GM21360 (cell line): ENCODE results near the gene RALGDS.
"Not testable (repeated sequence)": the region's sequence is repeated elsewhere in the genome, so short reads cannot be mapped to it uniquely, and the experiment has no call there.

Experiments used
- ATAC-seq: cut with Tn5 transposase; IDR thresholded peaks from one replicate; pipeline ENCODE4 v1.9.1; 2021; ENCODE audit warnings: mild to moderate bottlenecking, moderate library complexity; ENCODE audit not compliant: unreplicated experiment

RALGDS gene

GRCh38 chr9:133121198-133121914 lies at the start of gene RALGDS:
TSS of gene RALGDS (minus strand) at chr9:133121240. CDS start at chr9:133121154, 86 bp downstream.
- peak; percentile 47 for ATAC-seq

- no peak for ATAC-seq
Observed at GRCh38 chr9:133170716-133171115, 49.7 kb upstream of the RALGDS start.

- ATAC-seq: not testable (repeated sequence)
Observed at GRCh38 chr9:133169687-133170086, 48.6 kb upstream of the RALGDS start.

GRCh38 chr9:133169102-133169501 lies 48.1 kb upstream of the RALGDS start:
- no peak for ATAC-seq

GRCh38 chr9:133168432-133168831 lies 47.4 kb upstream of the RALGDS start:
- no peak for ATAC-seq

- no peak for ATAC-seq
Observed at GRCh38 chr9:133167769-133168168, 46.7 kb upstream of the RALGDS start.

GRCh38 chr9:133167096-133167730 lies 46.2 kb upstream of the RALGDS start:
- ATAC-seq: no peak

GRCh38 chr9:133166392-133166791 lies 45.4 kb upstream of the RALGDS start:
- ATAC-seq: no peak

GRCh38 chr9:133165452-133165730 lies 44.4 kb upstream of the RALGDS start:
- ATAC-seq: no peak

- no peak for ATAC-seq
Observed at GRCh38 chr9:133164191-133164590, 43.2 kb upstream of the RALGDS start.

- no peak for ATAC-seq
Observed at GRCh38 chr9:133163504-133164172, 42.6 kb upstream of the RALGDS start, which contains the start of gene GBGT1. TSS of gene GBGT1 (minus strand) at chr9:133163914. CDS start at chr9:133162412, 1,502 bp downstream.

GRCh38 chr9:133162861-133163503 lies 41.9 kb upstream of the RALGDS start:
- no peak for ATAC-seq

- no peak for ATAC-seq
Observed at GRCh38 chr9:133161547-133161950, 40.5 kb upstream of the RALGDS start.

GRCh38 chr9:133160742-133161546 lies 39.9 kb upstream of the RALGDS start:
- no peak for ATAC-seq

GRCh38 chr9:133158695-133159094 lies 37.7 kb upstream of the RALGDS start:
- ATAC-seq: no peak

- no peak for ATAC-seq
Observed at GRCh38 chr9:133155156-133155555, 34.1 kb upstream of the RALGDS start.

- no peak for ATAC-seq
Observed at GRCh38 chr9:133154097-133154989, 33.3 kb upstream of the RALGDS start.

- ATAC-seq: no peak
Observed at GRCh38 chr9:133153227-133154096, 32.4 kb upstream of the RALGDS start.
